CD4-positive, alpha-beta T cell (primary cell): Measurements from ENCODE around the gene THBS2. TPM values are rescaled to one million over a fixed set of nuclear protein-coding genes. Genes with fewer than 3 reads are reported as not detected.
A peak's percentile ranks its signal among the peaks of the same experiment; 100 is the strongest.

ENCODE experiments used
- ATAC-seq: fragments of 200-7000 bp; cut with Tn5 transposase; one replicate; pipeline ENCODE4 v1.10.0; 2022; ENCODE audit warnings: mild to moderate bottlenecking; ENCODE audit not compliant: poor library complexity
- CTCF ChIA-PET: fragments of 350-600 bp; sonication (Branson Sonifier 250); formaldehyde crosslinking; loops from one replicate; lab custom pipeline; 2021; ENCODE audit warnings: antibody characterized with exemption, inconsistent platforms; lab: Charles Lee
- POLR2A ChIA-PET: fragments of 350-600 bp; sonication (Branson Sonifier 250); formaldehyde crosslinking; loops from one replicate; lab custom pipeline; 2021; ENCODE audit warnings: antibody characterized with exemption, inconsistent platforms; lab: Charles Lee
- DNase-seq, 14 experiments: peaks; one replicate each; pipeline ENCODE4 v3.0.0-alpha.2; 2013 to 2020; ENCODE audit warnings: mixed read lengths in 2 of 14
- H3K27ac ChIP-seq, 2 donors: one replicate each; pipeline versions ENCODE4 v1.5.1 to v1.7.0; 2013; ENCODE audit warnings: low read length in 2 of 2, low read depth in 1 of 2, mild to moderate bottlenecking in 1 of 2
- H3K27me3 ChIP-seq, 2 experiments: 1 replicate in 1 of 2; 2 replicates in 1 of 2; pipeline versions ENCODE4 v1.6.1 to v1.7.0; 2013; ENCODE audit warnings: low read length in 2 of 2, control low read depth in 1 of 2, mild to moderate bottlenecking in 1 of 2, moderate library complexity in 1 of 2; ENCODE audit not compliant: insufficient read depth in 2 of 2, control insufficient read depth in 1 of 2
- H3K36me3 ChIP-seq: one replicate; pipeline ENCODE4 v1.6.1; 2013; ENCODE audit warnings: low read length, control low read depth; ENCODE audit not compliant: insufficient read depth
- H3K4me1 ChIP-seq: one replicate; pipeline ENCODE4 v1.6.1; 2013; ENCODE audit warnings: low read length, control low read depth; ENCODE audit not compliant: insufficient read depth
- H3K4me3 ChIP-seq: one replicate; pipeline ENCODE4 v1.5.1; 2013; ENCODE audit warnings: mild to moderate bottlenecking, low read length, moderate library complexity
- H3K9me3 ChIP-seq, 2 experiments: 1 replicate in 1 of 2; 2 replicates in 1 of 2; pipeline versions ENCODE4 v1.6.1 to v1.7.0; 2013; ENCODE audit warnings: low read length in 2 of 2, mild to moderate bottlenecking in 2 of 2, control low read depth in 1 of 2, moderate library complexity in 1 of 2; ENCODE audit not compliant: control insufficient read depth in 1 of 2, insufficient read depth in 1 of 2
- H3K27ac Mint-ChIP-seq: one replicate; pipeline ENCODE4 v1.8.0; 2020; ENCODE audit warnings: mixed read lengths
- H3K27me3 Mint-ChIP-seq: one replicate; pipeline ENCODE4 v1.8.0; 2021; ENCODE audit warnings: mixed read lengths
- H3K36me3 Mint-ChIP-seq: one replicate; pipeline ENCODE4 v1.8.0; 2021; ENCODE audit warnings: low read depth, mixed read lengths
- H3K4me1 Mint-ChIP-seq: one replicate; pipeline ENCODE4 v1.8.0; 2021; ENCODE audit warnings: low read depth, mixed read lengths
- H3K4me3 Mint-ChIP-seq: one replicate; pipeline ENCODE4 v1.8.0; 2020; ENCODE audit warnings: mild to moderate bottlenecking, mixed read lengths
- H3K9me3 Mint-ChIP-seq: one replicate; pipeline ENCODE4 v1.8.0; 2020; ENCODE audit warnings: mixed read lengths
- intact Hi-C, 2 experiments: fragments of 100-400 bp; cut with DNase I in 1 of 2; cut with micrococcal nuclease in 1 of 2; formaldehyde crosslinking; loops; one replicate each; pipeline versions ENCODE4 v1.15.1 to v1.9.0; 2023 to 2025; cut with DNase I, micrococcal nuclease
- total RNA-seq, 174 experiments: library from RNA in 2 of 174; stranded (reverse) in 2 of 174; gene quantifications; one replicate each; pipeline ENCODE4 v1.2.3 and lab custom pipeline; 2021 to 2026
- TF ChIP-seq, protein P1 (sequence below): fragments of 200-600 bp; IDR thresholded peaks from one replicate; pipeline ENCODE4 v1.8.0; 2022; ENCODE audit warnings: antibody characterized with exemption, mild to moderate bottlenecking

The THBS2 gene
- total RNA-seq, 2 experiments from 2014 or later, result not detected

DNA sequence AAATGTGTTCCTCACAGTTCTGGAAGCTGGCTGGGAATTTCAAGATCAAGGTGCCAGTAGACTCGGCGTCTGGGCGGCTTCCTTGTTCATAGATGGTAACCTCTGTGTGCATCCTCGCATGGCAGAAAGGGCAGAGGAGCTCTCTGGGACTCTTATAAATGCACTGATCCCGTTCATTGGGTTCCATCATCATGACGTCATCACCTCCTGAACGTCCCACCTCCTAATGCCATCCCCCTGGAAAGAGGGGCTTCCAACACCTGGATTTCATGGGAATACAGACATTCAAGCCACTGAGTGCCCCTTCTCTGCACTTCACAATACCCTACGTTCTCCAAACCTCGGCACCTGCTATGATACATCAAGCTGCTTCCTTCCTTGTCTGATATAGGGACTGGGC is 37.5 kb upstream of the THBS2 start:
- ChIA-PET POLR2A (no interaction called here), CTCF (no interaction called here)
- Histone ChIP-seq H3K9me3 (no peaks in the 10 kb centered on the region), H3K4me1 (no peaks in the 10 kb centered on the region), H3K27ac (no peak overlapping the region), H3K27me3 (peaks cover 0 to 8% of the 10 kb centered on the region in 2 experiments), H3K4me3 (no peak overlapping the region), H3K36me3 (no peaks in the 10 kb centered on the region)
- Mint-ChIP-seq H3K9me3 (no peaks in the 10 kb centered on the region), H3K36me3 (no peaks in the 10 kb centered on the region), H3K27ac (no peak overlapping the region), H3K4me1 (no peaks in the 10 kb centered on the region), H3K27me3 (peaks cover 12% of the 10 kb centered on the region), H3K4me3 (no peak overlapping the region)
- no peak for DNase-seq
- no peak for ATAC-seq
- intact Hi-C loops, result no loop called here
- TF ChIP-seq, protein P1, sequence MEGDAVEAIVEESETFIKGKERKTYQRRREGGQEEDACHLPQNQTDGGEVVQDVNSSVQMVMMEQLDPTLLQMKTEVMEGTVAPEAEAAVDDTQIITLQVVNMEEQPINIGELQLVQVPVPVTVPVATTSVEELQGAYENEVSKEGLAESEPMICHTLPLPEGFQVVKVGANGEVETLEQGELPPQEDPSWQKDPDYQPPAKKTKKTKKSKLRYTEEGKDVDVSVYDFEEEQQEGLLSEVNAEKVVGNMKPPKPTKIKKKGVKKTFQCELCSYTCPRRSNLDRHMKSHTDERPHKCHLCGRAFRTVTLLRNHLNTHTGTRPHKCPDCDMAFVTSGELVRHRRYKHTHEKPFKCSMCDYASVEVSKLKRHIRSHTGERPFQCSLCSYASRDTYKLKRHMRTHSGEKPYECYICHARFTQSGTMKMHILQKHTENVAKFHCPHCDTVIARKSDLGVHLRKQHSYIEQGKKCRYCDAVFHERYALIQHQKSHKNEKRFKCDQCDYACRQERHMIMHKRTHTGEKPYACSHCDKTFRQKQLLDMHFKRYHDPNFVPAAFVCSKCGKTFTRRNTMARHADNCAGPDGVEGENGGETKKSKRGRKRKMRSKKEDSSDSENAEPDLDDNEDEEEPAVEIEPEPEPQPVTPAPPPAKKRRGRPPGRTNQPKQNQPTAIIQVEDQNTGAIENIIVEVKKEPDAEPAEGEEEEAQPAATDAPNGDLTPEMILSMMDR, result no peak

- intact Hi-C loops, result no loop called here
- no peaks in the 10 kb centered on the region for H3K9me3 Mint-ChIP-seq
- no peaks in the 10 kb centered on the region for H3K36me3 Mint-ChIP-seq
- TF ChIP-seq, protein P1, result no peak
- POLR2A ChIA-PET, result no interaction called here
- H3K36me3 ChIP-seq, result no peaks in the 10 kb centered on the region
- H3K4me3 ChIP-seq, result no peak overlapping the region
- H3K27me3 ChIP-seq, result peaks cover 0 to 6% of the 10 kb centered on the region in 2 experiments
- H3K4me1 ChIP-seq, result no peaks in the 10 kb centered on the region
- ATAC-seq, result no peak
- H3K9me3 ChIP-seq, result no peaks in the 10 kb centered on the region
- H3K4me1 Mint-ChIP-seq, result no peaks in the 10 kb centered on the region
- H3K27ac Mint-ChIP-seq, result no peak overlapping the region
- H3K27ac ChIP-seq, result no peak overlapping the region
- DNase-seq, result peak in 1 of 14 experiments; percentile 14
- H3K4me3 Mint-ChIP-seq, result no peak overlapping the region
- peaks cover 12% of the 10 kb centered on the region for H3K27me3 Mint-ChIP-seq
- CTCF ChIA-PET, result no interaction called here
These were observed 36.1 kb upstream of the THBS2 start for GRCh38 chr6:169289619-169290339.

DNA sequence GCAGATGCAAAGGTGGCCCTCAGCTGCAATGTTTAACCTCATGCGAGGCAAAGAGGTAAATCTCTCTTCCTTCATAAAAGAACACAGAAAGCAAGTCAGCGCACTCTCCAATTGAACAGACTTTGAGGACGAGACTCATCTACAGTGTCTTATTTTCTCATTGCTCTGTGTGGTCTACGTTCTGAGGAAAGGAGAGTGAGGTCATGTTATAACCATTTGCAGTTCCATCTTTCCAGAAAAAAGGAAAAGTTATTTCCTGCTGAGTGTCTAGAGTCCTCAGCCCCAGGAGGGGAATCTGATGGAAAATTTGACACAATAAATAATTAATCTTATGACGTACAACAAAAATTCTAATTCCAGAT is 35.6 kb upstream of the THBS2 start:
- POLR2A ChIA-PET, result no interaction called here
- no peak overlapping the region for H3K4me3 ChIP-seq

More for the DNA sequence above, 35.6 kb upstream of the THBS2 start:
- H3K36me3 Mint-ChIP-seq, result no peaks in the 10 kb centered on the region
- Histone ChIP-seq H3K4me1 (no peaks in the 10 kb centered on the region), H3K36me3 (no peaks in the 10 kb centered on the region), H3K9me3 (no peaks in the 10 kb centered on the region), H3K27me3 (peaks cover 0 to under 1% of the 10 kb centered on the region in 2 experiments), H3K27ac (no peak overlapping the region)
- intact Hi-C loops, result no loop called here
- peaks cover 12% of the 10 kb centered on the region for H3K27me3 Mint-ChIP-seq
- H3K27ac Mint-ChIP-seq, result no peak overlapping the region
- DNase-seq (no peak), ATAC-seq (no peak)
- TF ChIP-seq, protein P1, result no peak
- CTCF ChIA-PET, result no interaction called here
- no peaks in the 10 kb centered on the region for H3K4me1 Mint-ChIP-seq
- H3K9me3 Mint-ChIP-seq, result no peaks in the 10 kb centered on the region
- H3K4me3 Mint-ChIP-seq, result no peak overlapping the region
